HG03103 (cell line): ENCODE data around the gene JAK1.
A peak's percentile ranks its signal among the peaks of the same experiment; 100 is the strongest.
"Not testable (repeated sequence)": the region's sequence is repeated elsewhere in the genome, so short reads cannot be mapped to it uniquely, and the experiment has no call there.

Source experiments
- ATAC-seq: cut with Tn5 transposase; IDR thresholded peaks from one replicate; pipeline ENCODE4 v1.9.1; 2021; ENCODE audit warnings: low read depth; ENCODE audit not compliant: unreplicated experiment

JAK1 gene

GRCh38 chr1:64953241-64953640, 13.1 kb downstream of the JAK1 start:
- no peak for ATAC-seq

- no peak for ATAC-seq
These were observed 16.0 kb downstream of the JAK1 start for GRCh38 chr1:64950284-64950809.

GRCh38 chr1:64948905-64949833, 17.2 kb downstream of the JAK1 start:
- no peak for ATAC-seq

GRCh38 chr1:64948216-64948615, 18.1 kb downstream of the JAK1 start:
- ATAC-seq, result no peak

- ATAC-seq, result no peak
These were observed 19.4 kb downstream of the JAK1 start for GRCh38 chr1:64946916-64947315.

GRCh38 chr1:64944913-64945312, 21.4 kb downstream of the JAK1 start:
- ATAC-seq, result no peak

- no peak for ATAC-seq
These were observed 23.7 kb downstream of the JAK1 start for GRCh38 chr1:64942675-64943074.

GRCh38 chr1:64942118-64942517, 24.2 kb downstream of the JAK1 start:
- no peak for ATAC-seq

GRCh38 chr1:64941461-64942117, 24.8 kb downstream of the JAK1 start:
- ATAC-seq, result no peak

GRCh38 chr1:64940025-64940424, 26.3 kb downstream of the JAK1 start:
- no peak for ATAC-seq

GRCh38 chr1:64938991-64939390, 27.4 kb downstream of the JAK1 start:
- no peak for ATAC-seq

- ATAC-seq, result no peak
These were observed 29.4 kb downstream of the JAK1 start for GRCh38 chr1:64936956-64937355.

- ATAC-seq, result no peak
These were observed 30.7 kb downstream of the JAK1 start for GRCh38 chr1:64935551-64936155.

GRCh38 chr1:64934878-64935275, 31.5 kb downstream of the JAK1 start:
- no peak for ATAC-seq

- ATAC-seq, result no peak
These were observed 32.1 kb downstream of the JAK1 start for GRCh38 chr1:64934115-64934877.

- peak; percentile 65 for ATAC-seq
These were observed 32.9 kb downstream of the JAK1 start for GRCh38 chr1:64933296-64934070.

- no peak for ATAC-seq
These were observed 33.4 kb downstream of the JAK1 start for GRCh38 chr1:64932962-64933295.

GRCh38 chr1:64930640-64931039, 35.7 kb downstream of the JAK1 start:
- ATAC-seq, result not testable (repeated sequence)

GRCh38 chr1:64929221-64929620, 37.1 kb downstream of the JAK1 start:
- ATAC-seq, result no peak

- ATAC-seq, result no peak
These were observed 38.0 kb downstream of the JAK1 start for GRCh38 chr1:64928325-64928724.
